SU-DHL-6 (cell line): Measurements from ENCODE around the gene RFTN1.

Experiments used
- H2AFZ ChIP-seq: fragments of 200-600 bp; sonication (generic); 2 replicates; pipeline ENCODE4 v1.6.1; 2014; ENCODE audit warnings: low read depth, mild to moderate bottlenecking, moderate library complexity, mixed read lengths, antibody characterized with exemption, low read length; ENCODE audit not compliant: severe bottlenecking
- H3F3A ChIP-seq: fragments of 200-600 bp; shearing (Covaris generic); 2 replicates; pipeline ENCODE4 v1.6.0; 2016; ENCODE audit warnings: antibody characterized with exemption, mild to moderate bottlenecking; ENCODE audit not compliant: insufficient read depth
- H3K27ac ChIP-seq: fragments of 200-600 bp; sonication (generic); 2 replicates; pipeline ENCODE4 v1.5.1; 2016; ENCODE audit warnings: low read depth, mild to moderate bottlenecking, low read length, moderate library complexity, mixed read lengths
- H3K27me3 ChIP-seq: fragments of 200-600 bp; sonication (generic), shearing (Covaris generic); 2 replicates; pipeline ENCODE4 v1.6.0; 2014; ENCODE audit warnings: mild to moderate bottlenecking, low read length
- H3K36me3 ChIP-seq: fragments of 200-600 bp; sonication (generic); 2 replicates; pipeline ENCODE4 v1.6.1; 2014; ENCODE audit warnings: mild to moderate bottlenecking, low read length, mixed read lengths
- H3K4me2 ChIP-seq: fragments of 300-600, 200-600 bp; shearing (Covaris generic), sonication (generic); 2 replicates; pipeline ENCODE4 v1.6.0; 2014; ENCODE audit warnings: low read length, low read depth, mild to moderate bottlenecking; ENCODE audit not compliant: poor library complexity, severe bottlenecking
- H3K4me3 ChIP-seq: fragments of 200-600 bp; sonication (generic); 2 replicates; pipeline ENCODE4 v1.5.1; 2014; ENCODE audit warnings: antibody characterized with exemption, low read length, mild to moderate bottlenecking, mixed read lengths; ENCODE audit not compliant: insufficient read depth, poor library complexity, severe bottlenecking
- H3K79me2 ChIP-seq: fragments of 200-600 bp; sonication (generic); 2 replicates; pipeline ENCODE4 v1.6.1; 2014; ENCODE audit warnings: mild to moderate bottlenecking, low read length, moderate library complexity; ENCODE audit not compliant: insufficient read depth
- H3K9ac ChIP-seq: fragments of 200-600 bp; sonication (generic); 2 replicates; pipeline ENCODE4 v1.7.0; 2014; ENCODE audit warnings: mild to moderate bottlenecking, low read length
- H3K9me2 ChIP-seq: fragments of 200-600 bp; sonication (generic); replicated peaks from 2 replicates; pipeline ENCODE4 v1.6.1; 2014; ENCODE audit warnings: low read length; ENCODE audit not compliant: insufficient read depth
- H3K9me3 ChIP-seq: fragments of 200-600 bp; sonication (generic); 2 replicates; pipeline ENCODE4 v1.6.1; 2014; ENCODE audit warnings: low read length, mixed read lengths; ENCODE audit not compliant: insufficient read depth
- H4K20me1 ChIP-seq: fragments of 200-600 bp; sonication (generic); 2 replicates; pipeline ENCODE4 v1.6.1; 2014; ENCODE audit warnings: low read depth, mild to moderate bottlenecking, antibody characterized with exemption, low read length, moderate library complexity, mixed read lengths
- CTCF ChIP-seq: fragments of 200-600 bp; sonication (generic); IDR thresholded peaks from one replicate; pipeline ENCODE4 v1.5.1; 2017; ENCODE audit warnings: antibody characterized with exemption, mild to moderate bottlenecking, low read length, moderate library complexity; ENCODE audit not compliant: insufficient read depth, poor library complexity, severe bottlenecking
- EZH2phosphoT487 ChIP-seq: fragments of 200-600 bp; sonication (generic), shearing (Covaris generic); conservative IDR thresholded peaks from 2 replicates; pipeline ENCODE4 v1.6.1; 2018; ENCODE audit warnings: mild to moderate bottlenecking, antibody characterized with exemption, low read length, moderate library complexity, mixed read lengths

Gene RFTN1

DNA sequence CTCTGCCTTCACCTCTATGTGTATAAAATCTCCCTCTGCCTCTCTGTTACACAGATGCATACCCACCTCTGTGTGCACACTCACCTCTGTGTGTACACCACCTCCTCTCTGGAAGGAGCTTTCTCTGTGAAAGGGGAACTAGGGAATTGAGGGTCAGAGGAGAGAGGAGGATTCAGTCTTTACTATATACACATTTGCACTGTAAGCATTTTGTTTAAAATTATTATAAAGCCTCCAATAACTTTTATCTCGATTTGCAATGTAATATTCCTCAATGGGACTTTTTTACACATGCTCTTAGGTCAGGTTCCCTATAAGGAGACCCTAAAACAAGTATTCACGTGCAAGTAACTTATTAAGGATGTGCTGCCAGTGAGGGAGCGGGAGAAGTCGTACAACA is 166.0 kb downstream of the RFTN1 start:
- Histone ChIP-seq H3K4me3 (no peak overlapping the region), H3K27me3 (no peaks in the 10 kb centered on the region), H4K20me1 (no peaks in the 10 kb centered on the region), H3K27ac (no peak overlapping the region), H3K9me3 (no peaks in the 10 kb centered on the region), H3K36me3 (peaks cover 69% of the 10 kb centered on the region), H3K9me2 (no peaks in the 10 kb centered on the region), H3K9ac (no peak overlapping the region), H3K4me2 (no peak overlapping the region), H3F3A (peaks cover 11% of the 10 kb centered on the region; the same call in 1 of the 2 replicates), H3K79me2 (peaks cover 43% of the 10 kb centered on the region), H2AFZ (no peak overlapping the region)
- TF ChIP-seq EZH2phosphoT487: no peak
- TF ChIP-seq CTCF: no peak

GRCh38 chr3:16346413-16347081 is 167.0 kb downstream of the RFTN1 start:
- H3K9me3 ChIP-seq: no peaks in the 10 kb centered on the region
- no peak overlapping the region for H2AFZ ChIP-seq
- H3F3A ChIP-seq: peaks cover 21% of the 10 kb centered on the region
- H3K27ac ChIP-seq: no peak overlapping the region
- H3K27me3 ChIP-seq: no peaks in the 10 kb centered on the region
- no peak overlapping the region for H3K4me3 ChIP-seq
- H3K79me2 ChIP-seq: peaks cover 53% of the 10 kb centered on the region
- no peak overlapping the region for H3K9ac ChIP-seq
- no peak overlapping the region for H3K4me2 ChIP-seq
- H3K9me2 ChIP-seq: no peaks in the 10 kb centered on the region
- peaks cover 70% of the 10 kb centered on the region for H3K36me3 ChIP-seq
- H4K20me1 ChIP-seq: peaks cover 3% of the 10 kb centered on the region; the same call in 1 of the 2 replicates
- TF ChIP-seq EZH2phosphoT487: no peak
- no peak for TF ChIP-seq CTCF

DNA sequence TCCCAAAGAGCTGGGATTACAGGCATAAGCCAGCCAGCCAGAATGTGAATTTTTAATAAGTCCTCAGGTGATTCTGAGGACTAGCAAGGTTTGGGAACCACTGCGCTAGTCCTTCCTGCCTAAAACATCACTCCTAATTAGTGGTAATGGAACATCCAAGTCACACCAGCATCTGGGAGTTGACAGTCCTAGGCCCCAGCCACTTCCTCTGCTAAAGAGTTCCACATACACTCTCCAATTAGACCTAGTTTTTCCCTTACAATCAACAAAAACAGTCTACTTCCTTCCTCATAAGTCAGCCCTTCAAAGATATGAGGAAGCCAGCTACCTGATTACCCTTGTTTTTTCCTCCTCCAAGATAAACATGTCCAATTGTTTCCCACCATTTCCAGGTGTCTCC is 170.4 kb downstream of the RFTN1 start:
- peaks cover 25% of the 10 kb centered on the region for H3F3A ChIP-seq
- no peak overlapping the region for H3K4me2 ChIP-seq
- H3K9me3 ChIP-seq: no peaks in the 10 kb centered on the region
- no peak overlapping the region for H2AFZ ChIP-seq
- peaks cover 3% of the 10 kb centered on the region; the same call in 1 of the 2 replicates for H4K20me1 ChIP-seq
- H3K9ac ChIP-seq: no peak overlapping the region
- H3K27me3 ChIP-seq: no peaks in the 10 kb centered on the region
- TF ChIP-seq EZH2phosphoT487 (no peak), CTCF (no peak)
- no peaks in the 10 kb centered on the region for H3K9me2 ChIP-seq
- H3K4me3 ChIP-seq: no peak overlapping the region
- no peak overlapping the region for H3K27ac ChIP-seq
- peaks cover 54% of the 10 kb centered on the region for H3K36me3 ChIP-seq
- peaks cover 66% of the 10 kb centered on the region for H3K79me2 ChIP-seq
